Measurements from ENCODE around the gene CHRNA7.

DNA sequence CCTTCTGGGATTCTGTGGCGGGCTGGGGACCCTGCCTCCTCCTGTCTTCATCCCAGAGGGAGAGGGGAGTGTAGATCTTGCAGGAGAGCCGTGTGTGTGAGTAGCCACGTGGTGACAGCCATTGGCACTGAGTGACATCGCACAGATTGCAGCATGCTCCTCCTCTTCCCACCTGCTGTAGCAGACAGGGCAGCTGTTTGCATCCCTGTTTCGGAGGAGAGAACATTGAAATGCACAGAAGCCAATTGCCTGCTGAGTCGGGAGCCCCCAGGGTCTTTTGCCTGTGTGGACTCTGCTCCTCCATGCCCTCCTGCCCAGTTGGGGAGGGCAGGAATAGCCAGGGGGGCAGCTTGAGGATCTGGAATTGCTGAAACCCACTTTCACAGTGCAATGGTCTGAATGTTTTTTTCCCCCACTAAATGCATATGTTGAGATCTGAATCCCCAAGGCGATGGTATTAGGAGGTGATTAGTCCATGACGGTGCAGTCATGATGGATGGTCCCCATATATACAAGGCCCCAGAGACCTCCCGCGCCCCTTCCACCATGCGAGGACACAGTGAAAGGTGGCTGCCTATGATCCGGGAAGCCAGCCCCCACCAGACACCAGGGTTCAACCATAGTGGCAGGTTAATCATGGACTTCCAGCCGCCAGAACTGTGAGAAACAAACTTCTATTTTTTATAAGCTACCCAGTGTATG, 66.8 kb downstream of the CHRNA7 start:
- TF ChIP-seq, protein P1, sequence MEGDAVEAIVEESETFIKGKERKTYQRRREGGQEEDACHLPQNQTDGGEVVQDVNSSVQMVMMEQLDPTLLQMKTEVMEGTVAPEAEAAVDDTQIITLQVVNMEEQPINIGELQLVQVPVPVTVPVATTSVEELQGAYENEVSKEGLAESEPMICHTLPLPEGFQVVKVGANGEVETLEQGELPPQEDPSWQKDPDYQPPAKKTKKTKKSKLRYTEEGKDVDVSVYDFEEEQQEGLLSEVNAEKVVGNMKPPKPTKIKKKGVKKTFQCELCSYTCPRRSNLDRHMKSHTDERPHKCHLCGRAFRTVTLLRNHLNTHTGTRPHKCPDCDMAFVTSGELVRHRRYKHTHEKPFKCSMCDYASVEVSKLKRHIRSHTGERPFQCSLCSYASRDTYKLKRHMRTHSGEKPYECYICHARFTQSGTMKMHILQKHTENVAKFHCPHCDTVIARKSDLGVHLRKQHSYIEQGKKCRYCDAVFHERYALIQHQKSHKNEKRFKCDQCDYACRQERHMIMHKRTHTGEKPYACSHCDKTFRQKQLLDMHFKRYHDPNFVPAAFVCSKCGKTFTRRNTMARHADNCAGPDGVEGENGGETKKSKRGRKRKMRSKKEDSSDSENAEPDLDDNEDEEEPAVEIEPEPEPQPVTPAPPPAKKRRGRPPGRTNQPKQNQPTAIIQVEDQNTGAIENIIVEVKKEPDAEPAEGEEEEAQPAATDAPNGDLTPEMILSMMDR (IDR thresholded peaks at IDR 0.05) = no peak
- TF ChIP-seq ZFX (IDR thresholded peaks at IDR 0.05; ENCODE audit: borderline replicate concordance) = no peak
